K562 (cell line): Measurements from ENCODE around the gene NRP1. TPM values are rescaled to one million over a fixed set of nuclear protein-coding genes. Genes with fewer than 3 reads are reported as not detected.

Experiments
- ATAC-seq: fragments of 200-7000 bp; cut with Tn5 transposase; 3 replicates; pipeline ENCODE4 v1.9.1; 2020; ENCODE audit warnings: moderate library complexity
- BruUV-seq: library from RNA; stranded (reverse); fragments of 400-500 nt; replicated peaks from 2 replicates; lab custom pipeline; 2021; lab: Mats Ljungman, UMichigan
- CTCF ChIA-PET: fragments of 300-600 bp; formaldehyde crosslinking; extraction: SDS; loops from one replicate; lab custom pipeline; 2021; ENCODE audit warnings: low intra/inter-chr PET ratio; lab: Yijun Ruan, JAX
- POLR2A ChIA-PET: fragments of 300-600, 350-650 bp; sonication (Branson Sonifier 250); formaldehyde crosslinking; extraction: SDS; loops from one replicate; lab custom pipeline; 2021; ENCODE audit warnings: antibody characterized with exemption, inconsistent platforms; lab: Yijun Ruan, JAX
- DNase-seq, 4 experiments: peaks; one replicate each; pipeline versions ENCODE4 v3.0.0 to v3.0.0-alpha.2; 2011 to 2018; ENCODE audit warnings: low spot score in 3 of 4, mixed read lengths in 3 of 4; ENCODE audit errors: extremely low read depth in 1 of 4
- FAIRE-seq: peaks from 2 replicates; lab custom pipeline; 2011; peaks lifted over from hg19 to GRCh38; lab: Jason Lieb, UNC
- H2AFZ ChIP-seq: 2 replicates; pipeline ENCODE4 v1.6.0; 2011; ENCODE audit warnings: low read depth, low read length, control low read depth, inconsistent platforms
- H3K27ac ChIP-seq: fragments of 200-600 bp; 3 replicates; pipeline ENCODE4 v1.8.0; 2011; ENCODE audit warnings: low read depth, mild to moderate bottlenecking, control low read depth, inconsistent platforms, low read length, moderate library complexity, mixed read lengths; ENCODE audit errors: extremely low read depth
- H3K27me3 ChIP-seq, 2 experiments: fragments of 300-600 bp in 1 of 2; 2 replicates in 1 of 2; 3 replicates in 1 of 2; pipeline versions ENCODE4 v1.6.0 to v1.8.0; 2011; ENCODE audit warnings: inconsistent platforms in 2 of 2, low read length in 2 of 2, mild to moderate bottlenecking in 1 of 2, mixed read lengths in 1 of 2, moderate library complexity in 1 of 2; ENCODE audit not compliant: control insufficient read depth in 2 of 2, insufficient read depth in 2 of 2
- H3K36me3 ChIP-seq: fragments of 300-600 bp; 3 replicates; pipeline ENCODE4 v1.8.0; 2011; ENCODE audit warnings: mild to moderate bottlenecking, low read length, inconsistent platforms; ENCODE audit not compliant: control insufficient read depth, insufficient read depth
- H3K4me1 ChIP-seq, 2 experiments: fragments of 200-600 bp in 1 of 2; replicated peaks in 1 of 2; 2 replicates in 1 of 2; 3 replicates in 1 of 2; pipeline versions ENCODE4 v1.5.1 to v1.8.0; 2011; ENCODE audit warnings: inconsistent platforms in 2 of 2, low read length in 2 of 2, mild to moderate bottlenecking in 1 of 2, mixed read lengths in 1 of 2, moderate library complexity in 1 of 2; ENCODE audit not compliant: control insufficient read depth in 2 of 2, insufficient read depth in 2 of 2
- H3K4me2 ChIP-seq: 2 replicates; pipeline ENCODE4 v1.6.1; 2011; ENCODE audit warnings: low read length, control low read depth, inconsistent platforms, mixed read lengths; ENCODE audit not compliant: insufficient read depth
- H3K4me3 ChIP-seq: fragments of 200-600 bp; sonication (generic), shearing (Covaris generic); 2 replicates; pipeline ENCODE4 v1.5.1; 2016; ENCODE audit warnings: control low read depth, inconsistent platforms
- H3K79me2 ChIP-seq: fragments of 200-600 bp; 3 replicates; pipeline ENCODE4 v1.8.0; 2011; ENCODE audit warnings: low read length, inconsistent platforms; ENCODE audit not compliant: control insufficient read depth, insufficient read depth
- H3K9ac ChIP-seq, 2 experiments: 2 replicates each; pipeline versions ENCODE4 v1.6.0 to v1.6.1; 2011; ENCODE audit warnings: low read depth in 2 of 2, low read length in 2 of 2, control low read depth in 1 of 2, inconsistent platforms in 1 of 2, mild to moderate bottlenecking in 1 of 2, mixed read lengths in 1 of 2; ENCODE audit not compliant: insufficient read depth in 1 of 2
- H3K9me1 ChIP-seq: one replicate; pipeline ENCODE4 v1.6.0; 2011; ENCODE audit warnings: inconsistent platforms, mild to moderate bottlenecking, low read length, moderate library complexity; ENCODE audit not compliant: control insufficient read depth, insufficient read depth
- H3K9me3 ChIP-seq: replicated peaks from 2 replicates; pipeline ENCODE4 v1.5.1; 2011; ENCODE audit warnings: low read depth, low read length, inconsistent platforms; ENCODE audit not compliant: control insufficient read depth, insufficient read depth
- H4K20me1 ChIP-seq: replicated peaks from 2 replicates; pipeline ENCODE4 v1.6.1; 2011; ENCODE audit warnings: low read length, inconsistent platforms, mixed read lengths; ENCODE audit not compliant: control insufficient read depth, insufficient read depth
- CHAMP1 ChIP-seq: fragments of 450-650 bp; IDR thresholded peaks from 2 replicates; pipeline ENCODE4 v1.6.1; 2016; ENCODE audit warnings: mild to moderate bottlenecking
- GABPB1 ChIP-seq: sonication (generic); formaldehyde crosslinking; IDR thresholded peaks from 2 replicates; pipeline ENCODE4 v1.8.0; 2022; ENCODE audit warnings: mild to moderate bottlenecking, missing genetic modification reagents
- MTA2 ChIP-seq: fragments of 450-650 bp; IDR thresholded peaks from 2 replicates; pipeline ENCODE4 v1.6.1; 2016; ENCODE audit warnings: low read depth
- NFE2 ChIP-seq: IDR thresholded peaks from 2 replicates; pipeline ENCODE4 v1.6.1; 2014; ENCODE audit warnings: antibody characterized with exemption, low read depth
- NFXL1 ChIP-seq: fragments of 450-650 bp; formaldehyde crosslinking; IDR thresholded peaks from 2 replicates; pipeline ENCODE4 v1.4.0; 2021; ENCODE audit warnings: mild to moderate bottlenecking
- RBM22 ChIP-seq: fragments of 200-400 bp; formaldehyde crosslinking; IDR thresholded peaks from 2 replicates; pipeline ENCODE4 v1.6.1; 2018; ENCODE audit warnings: low read length, low read depth; ENCODE audit not compliant: poor library complexity, severe bottlenecking
- SPI1 ChIP-seq: IDR thresholded peaks from 2 replicates; pipeline ENCODE4 v1.6.1; 2011; ENCODE audit warnings: low read depth, low read length, control low read depth, borderline replicate concordance
- WGBS: fragments of 100-300 bp; shearing (Covaris generic); methylation state at CpG from one replicate; pipeline ENCODE4 v1.1.6; 2016; ENCODE audit warnings: low coverage, mixed read lengths; ENCODE audit not compliant: insufficient coverage; ENCODE audit errors: missing lambda C conversion rate; 5-methylcytosine and 5-hydroxymethylcytosine counted together
- in situ Hi-C: fragments of 300-500 bp; cut with MboI; formaldehyde crosslinking; loops from 4 replicates; pipeline ENCODE4 v1.15.0; 2018; ENCODE audit warnings: inconsistent platforms, mixed read lengths
- intact Hi-C: fragments of 100-400 bp; cut with micrococcal nuclease; formaldehyde crosslinking; loops from 2 replicates; pipeline ENCODE4 v1.14.2; 2022
- polyA plus RNA-seq, 8 experiments: library from polyadenylated mRNA; depleted of rRNA in 4 of 8; stranded (reverse) in 5 of 8; unstranded in 3 of 8; fragments of >200 nt; fragmentation: Nextera tagmentation in 2 of 8; fragmentation: Illumina TruSeq in 1 of 8; extraction: Ambion mirVana in 2 of 8; extraction: Trizol in 1 of 8; gene quantifications; 2 replicates each; pipeline versions ENCODE4 v1.2.1 to v1.2.3, GENCODE V29; 2011 to 2014; ENCODE audit warnings: inconsistent platforms in 1 of 8, missing spikeins in 1 of 8
- total RNA-seq, 7 experiments: library from RNA; depleted of rRNA in 6 of 7; stranded (reverse); fragments of >200 nt in 6 of 7; fragmentation: Illumina TruSeq in 2 of 7; extraction: Trizol in 2 of 7; gene quantifications; 2 replicates each; pipeline versions ENCODE4 v1.2.1 to v1.2.3, GENCODE V29; 2011 to 2021; ENCODE audit warnings: low replicate concordance in 1 of 7
- TF ChIP-seq, protein P1 (sequence below): fragments of 250-450 bp; sonication (Bioruptor Pico); IDR thresholded peaks from 2 replicates; pipeline ENCODE4 v1.5.1; 2021; ENCODE audit warnings: mild to moderate bottlenecking
- TF ChIP-seq, protein P2 (sequence below): fragments of 450-650 bp; IDR thresholded peaks from 2 replicates; pipeline ENCODE4 v1.6.1; 2016; ENCODE audit warnings: low read depth

NRP1 gene
- total and polyA plus RNA-seq, 9 of the 15 experiments (the other 6 are each of a cell fraction or from before 2014, with no cell fraction given) = 0.01 to 0.38 (median 0.04) TPM; not detected in 5

DNA sequence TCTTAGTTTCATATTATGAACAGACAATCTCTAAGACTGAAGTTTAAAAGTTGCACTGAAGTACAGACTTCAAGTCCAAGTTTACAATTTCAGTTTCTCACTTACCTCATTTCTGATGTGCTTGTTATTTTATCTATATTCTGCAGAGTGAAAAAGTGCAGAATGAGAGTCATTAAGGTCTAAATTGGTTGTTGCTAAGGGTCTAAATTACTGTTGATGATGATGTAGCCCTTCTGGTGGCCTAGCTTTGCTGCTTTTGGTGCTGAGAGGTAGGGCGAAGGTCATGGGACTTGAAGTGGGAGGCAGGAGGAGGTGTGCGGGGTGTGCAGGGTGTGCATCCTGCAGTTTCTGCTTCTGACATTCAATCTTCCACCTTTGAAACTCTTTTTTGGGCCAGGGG is 38.8 kb upstream of the NRP1 start:
- H3K4me3 ChIP-seq = no peak overlapping the region
- no peak overlapping the region for H3K27ac ChIP-seq
- no peak overlapping the region for H3K9ac ChIP-seq
- ChIA-PET CTCF (no interaction called here), POLR2A (no interaction called here)
- no peaks in the 10 kb centered on the region for H3K4me1 ChIP-seq
- no peak overlapping the region for H3K4me2 ChIP-seq
- BruUV-seq = no TSS peak
- DNase-seq = no peak
- ATAC-seq = no peak
- FAIRE-seq = no peak
- in situ Hi-C loops (no loop called here), intact Hi-C loops (no loop called here)
- H3K36me3 ChIP-seq = no peaks in the 10 kb centered on the region
- H3K27me3 ChIP-seq = no peaks in the 10 kb centered on the region
- H2AFZ ChIP-seq = no peak overlapping the region
- no peaks in the 10 kb centered on the region for H3K79me2 ChIP-seq
- no peaks in the 10 kb centered on the region for H3K9me1 ChIP-seq
- no peaks in the 10 kb centered on the region for H4K20me1 ChIP-seq
- 0% methylated on average over 2 of the region's 2 CpGs for WGBS
- H3K9me3 ChIP-seq = no peaks in the 10 kb centered on the region
- TF ChIP-seq RBM22 = no peak
- no peak for TF ChIP-seq CHAMP1
- no peak for TF ChIP-seq SPI1
- TF ChIP-seq, protein P1, sequence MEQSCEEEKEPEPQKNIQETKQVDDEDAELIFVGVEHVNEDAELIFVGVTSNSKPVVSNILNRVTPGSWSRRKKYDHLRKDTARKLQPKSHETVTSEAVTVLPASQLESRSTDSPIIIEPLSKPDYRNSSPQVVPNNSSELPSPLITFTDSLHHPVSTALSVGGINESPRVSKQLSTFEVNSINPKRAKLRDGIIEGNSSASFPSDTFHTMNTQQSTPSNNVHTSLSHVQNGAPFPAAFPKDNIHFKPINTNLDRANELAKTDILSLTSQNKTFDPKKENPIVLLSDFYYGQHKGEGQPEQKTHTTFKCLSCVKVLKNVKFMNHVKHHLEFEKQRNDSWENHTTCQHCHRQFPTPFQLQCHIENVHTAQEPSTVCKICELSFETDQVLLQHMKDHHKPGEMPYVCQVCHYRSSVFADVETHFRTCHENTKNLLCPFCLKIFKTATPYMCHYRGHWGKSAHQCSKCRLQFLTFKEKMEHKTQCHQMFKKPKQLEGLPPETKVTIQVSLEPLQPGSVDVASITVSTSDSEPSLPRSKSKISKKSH = no peak
- TF ChIP-seq GABPB1 (CRISPR knock-in tag) = no peak
- no peak for TF ChIP-seq NFE2
- no peak for TF ChIP-seq NFXL1 (CRISPR knock-in tag)
- TF ChIP-seq, protein P2, sequence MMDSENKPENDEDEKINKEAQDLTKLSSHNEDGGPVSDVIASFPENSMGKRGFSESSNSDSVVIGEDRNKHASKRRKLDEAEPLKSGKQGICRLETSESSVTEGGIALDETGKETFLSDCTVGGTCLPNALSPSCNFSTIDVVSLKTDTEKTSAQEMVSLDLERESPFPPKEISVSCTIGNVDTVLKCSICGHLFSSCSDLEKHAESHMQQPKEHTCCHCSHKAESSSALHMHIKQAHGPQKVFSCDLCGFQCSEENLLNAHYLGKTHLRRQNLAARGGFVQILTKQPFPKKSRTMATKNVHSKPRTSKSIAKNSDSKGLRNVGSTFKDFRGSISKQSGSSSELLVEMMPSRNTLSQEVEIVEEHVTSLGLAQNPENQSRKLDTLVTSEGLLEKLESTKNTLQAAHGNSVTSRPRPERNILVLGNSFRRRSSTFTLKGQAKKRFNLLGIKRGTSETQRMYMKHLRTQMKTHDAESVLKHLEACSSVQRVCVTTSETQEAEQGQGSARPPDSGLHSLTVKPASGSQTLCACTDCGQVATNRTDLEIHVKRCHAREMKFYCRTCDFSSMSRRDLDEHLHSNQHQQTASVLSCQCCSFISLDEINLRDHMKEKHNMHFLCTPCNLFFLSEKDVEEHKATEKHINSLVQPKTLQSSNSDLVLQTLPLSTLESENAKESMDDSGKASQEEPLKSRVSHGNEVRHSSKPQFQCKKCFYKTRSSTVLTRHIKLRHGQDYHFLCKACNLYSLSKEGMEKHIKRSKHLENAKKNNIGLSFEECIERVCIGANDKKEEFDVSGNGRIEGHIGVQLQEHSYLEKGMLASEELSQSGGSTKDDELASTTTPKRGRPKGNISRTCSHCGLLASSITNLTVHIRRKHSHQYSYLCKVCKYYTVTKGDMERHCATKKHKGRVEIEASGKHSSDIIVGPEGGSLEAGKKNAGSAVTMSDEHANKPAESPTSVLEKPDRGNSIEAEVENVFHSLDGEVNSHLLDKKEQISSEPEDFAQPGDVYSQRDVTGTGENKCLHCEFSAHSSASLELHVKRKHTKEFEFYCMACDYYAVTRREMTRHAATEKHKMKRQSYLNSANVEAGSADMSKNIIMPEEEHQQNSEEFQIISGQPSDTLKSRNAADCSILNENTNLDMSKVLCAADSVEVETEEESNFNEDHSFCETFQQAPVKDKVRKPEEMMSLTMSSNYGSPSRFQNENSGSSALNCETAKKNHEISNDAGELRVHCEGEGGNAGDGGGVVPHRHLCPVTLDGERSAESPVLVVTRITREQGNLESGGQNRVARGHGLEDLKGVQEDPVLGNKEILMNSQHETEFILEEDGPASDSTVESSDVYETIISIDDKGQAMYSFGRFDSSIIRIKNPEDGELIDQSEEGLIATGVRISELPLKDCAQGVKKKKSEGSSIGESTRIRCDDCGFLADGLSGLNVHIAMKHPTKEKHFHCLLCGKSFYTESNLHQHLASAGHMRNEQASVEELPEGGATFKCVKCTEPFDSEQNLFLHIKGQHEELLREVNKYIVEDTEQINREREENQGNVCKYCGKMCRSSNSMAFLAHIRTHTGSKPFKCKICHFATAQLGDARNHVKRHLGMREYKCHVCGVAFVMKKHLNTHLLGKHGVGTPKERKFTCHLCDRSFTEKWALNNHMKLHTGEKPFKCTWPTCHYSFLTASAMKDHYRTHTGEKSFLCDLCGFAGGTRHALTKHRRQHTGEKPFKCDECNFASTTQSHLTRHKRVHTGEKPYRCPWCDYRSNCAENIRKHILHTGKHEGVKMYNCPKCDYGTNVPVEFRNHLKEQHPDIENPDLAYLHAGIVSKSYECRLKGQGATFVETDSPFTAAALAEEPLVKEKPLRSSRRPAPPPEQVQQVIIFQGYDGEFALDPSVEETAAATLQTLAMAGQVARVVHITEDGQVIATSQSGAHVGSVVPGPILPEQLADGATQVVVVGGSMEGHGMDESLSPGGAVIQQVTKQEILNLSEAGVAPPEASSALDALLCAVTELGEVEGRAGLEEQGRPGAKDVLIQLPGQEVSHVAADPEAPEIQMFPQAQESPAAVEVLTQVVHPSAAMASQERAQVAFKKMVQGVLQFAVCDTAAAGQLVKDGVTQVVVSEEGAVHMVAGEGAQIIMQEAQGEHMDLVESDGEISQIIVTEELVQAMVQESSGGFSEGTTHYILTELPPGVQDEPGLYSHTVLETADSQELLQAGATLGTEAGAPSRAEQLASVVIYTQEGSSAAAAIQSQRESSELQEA = no peak
- TF ChIP-seq MTA2 = no peak
